ENCODE results near the gene VAMP4.
"Not testable (repeated sequence)": the region's sequence is repeated elsewhere in the genome, so short reads cannot be mapped to it uniquely, and the experiment has no call there.

Gene VAMP4

DNA sequence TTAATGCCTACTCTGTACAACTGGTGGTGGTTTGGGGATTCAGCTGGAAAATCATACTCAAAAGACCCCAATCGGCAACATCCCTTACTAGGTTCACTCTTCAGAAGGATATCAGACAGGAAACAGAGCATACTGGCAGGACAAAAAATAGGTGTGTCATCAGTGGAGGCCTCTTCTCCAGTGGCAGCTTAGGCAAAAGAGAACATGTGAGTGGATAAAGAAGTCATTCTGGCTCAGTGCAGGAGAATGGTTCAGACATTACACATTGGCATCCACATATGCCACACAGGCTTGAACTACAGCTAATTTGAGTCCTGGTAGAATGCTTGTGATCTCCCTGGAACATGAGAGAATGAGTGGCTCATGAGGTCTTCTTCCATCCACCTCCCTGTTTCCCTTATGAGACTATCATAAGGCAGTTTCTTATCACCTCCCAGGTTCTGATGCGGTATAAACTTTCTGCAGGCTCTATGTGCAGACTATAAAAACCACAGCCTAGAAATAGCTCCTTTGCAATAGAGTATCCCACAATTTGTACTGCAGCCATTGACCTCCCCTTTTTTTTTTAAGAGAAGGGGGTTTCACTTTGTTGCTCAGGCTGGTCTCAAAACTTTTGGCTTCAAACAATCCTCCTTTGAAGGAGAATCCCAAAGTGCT lies 24.7 kb downstream of the VAMP4 start:
- Histone ChIP-seq H3K36me3 (ENCODE audit: control insufficient read depth, insufficient read depth, low read length) (peaks cover 2% of the 10 kb centered on the region), H3K9ac (ENCODE audit: low read length) (no peak overlapping the region), H3K4me3 (ENCODE audit: low read length) (no peak overlapping the region), H3K27ac (ENCODE audit: low read depth, low read length) (no peak overlapping the region), H3K4me1 (ENCODE audit: control insufficient read depth, insufficient read depth, low read length) (peaks cover 4% of the 10 kb centered on the region), H3K27me3 (ENCODE audit: control insufficient read depth, insufficient read depth, low read length) (no peaks in the 10 kb centered on the region)

DNA sequence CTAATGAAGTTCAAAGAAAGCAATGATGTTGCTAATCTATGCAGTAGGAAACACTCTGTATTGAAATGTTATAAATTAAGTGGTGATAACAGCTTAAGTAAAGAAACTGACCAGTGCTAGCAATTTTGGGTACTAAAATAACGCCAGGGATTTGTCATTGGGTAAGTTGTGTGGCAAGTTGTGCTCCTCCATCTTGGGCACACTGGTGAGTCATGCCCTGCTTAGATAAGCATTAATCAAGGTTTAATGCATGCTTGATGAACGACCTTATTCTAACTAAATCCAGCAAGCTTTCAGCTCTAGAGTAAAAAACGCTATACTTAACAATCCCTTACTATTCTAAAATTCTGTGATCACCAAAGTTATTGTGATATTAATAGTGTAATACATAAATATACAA lies 25.2 kb downstream of the VAMP4 start:
- H3K27me3 ChIP-seq (ENCODE audit: control insufficient read depth, insufficient read depth, low read length), result no peaks in the 10 kb centered on the region
- H3K27ac ChIP-seq (ENCODE audit: low read depth, low read length), result no peak overlapping the region
- no peak overlapping the region for H3K9ac ChIP-seq (ENCODE audit: low read length)
- no peak overlapping the region for H3K4me3 ChIP-seq (ENCODE audit: low read length)
- H3K4me1 ChIP-seq (ENCODE audit: control insufficient read depth, insufficient read depth, low read length), result peaks cover 4% of the 10 kb centered on the region
- peaks cover 2% of the 10 kb centered on the region for H3K36me3 ChIP-seq (ENCODE audit: control insufficient read depth, insufficient read depth, low read length)

DNA sequence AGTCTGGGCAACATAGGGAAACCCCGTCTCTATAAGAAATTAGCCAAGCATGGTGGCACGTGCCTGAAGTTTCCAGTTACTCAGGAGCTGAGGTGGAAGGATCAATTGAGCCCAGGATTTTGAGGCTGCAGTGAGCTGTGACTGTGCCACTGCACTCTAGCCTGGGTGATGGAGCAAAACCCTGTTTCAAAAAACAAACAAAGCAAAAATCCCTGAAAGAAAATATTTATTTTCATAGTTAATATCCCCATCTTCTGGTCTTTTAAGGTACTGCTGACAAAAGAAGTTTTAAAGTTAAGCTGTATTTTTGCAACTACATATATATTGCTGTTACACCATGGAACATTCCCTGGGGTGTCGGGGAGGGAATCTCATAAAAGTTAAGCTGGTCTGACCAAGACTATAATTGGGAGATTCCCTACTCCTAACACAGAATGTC lies 26.0 kb downstream of the VAMP4 start:
- no peaks in the 10 kb centered on the region for H3K27me3 ChIP-seq (ENCODE audit: control insufficient read depth, insufficient read depth, low read length)
- no peak overlapping the region for H3K4me3 ChIP-seq (ENCODE audit: low read length)
- H3K27ac ChIP-seq (ENCODE audit: low read depth, low read length), result no peak overlapping the region
- no peak overlapping the region for H3K9ac ChIP-seq (ENCODE audit: low read length)
- H3K4me1 ChIP-seq (ENCODE audit: control insufficient read depth, insufficient read depth, low read length), result peaks cover 4% of the 10 kb centered on the region
- H3K36me3 ChIP-seq (ENCODE audit: control insufficient read depth, insufficient read depth, low read length), result peaks cover 2% of the 10 kb centered on the region

DNA sequence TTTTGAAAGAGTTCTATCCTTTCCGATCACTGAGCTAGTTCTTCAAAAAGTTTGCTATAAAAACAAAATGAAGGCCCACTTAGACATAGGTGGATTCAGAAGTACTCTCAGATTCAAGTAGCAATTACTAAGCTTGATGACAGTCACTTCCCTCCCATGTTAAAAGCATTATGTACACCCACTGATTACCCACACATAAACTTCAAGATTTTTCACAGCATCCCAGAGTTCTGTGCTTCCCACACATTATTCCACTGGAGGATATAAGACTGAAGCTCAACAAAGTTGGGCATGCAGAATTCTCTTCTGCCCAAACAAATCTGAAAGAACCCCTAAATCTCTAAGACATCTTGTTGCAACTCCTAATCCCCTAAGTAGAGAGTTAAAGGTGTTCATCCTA lies 29.5 kb downstream of the VAMP4 start:
- H3K27me3 ChIP-seq (ENCODE audit: control insufficient read depth, insufficient read depth, low read length), result no peaks in the 10 kb centered on the region
- no peak overlapping the region for H3K9ac ChIP-seq (ENCODE audit: low read length)
- H3K27ac ChIP-seq (ENCODE audit: low read depth, low read length), result no peak overlapping the region
- H3K36me3 ChIP-seq (ENCODE audit: control insufficient read depth, insufficient read depth, low read length), result peaks cover 5% of the 10 kb centered on the region
- no peak overlapping the region for H3K4me3 ChIP-seq (ENCODE audit: low read length)
- H3K4me1 ChIP-seq (ENCODE audit: control insufficient read depth, insufficient read depth, low read length), result peaks cover 4% of the 10 kb centered on the region

DNA sequence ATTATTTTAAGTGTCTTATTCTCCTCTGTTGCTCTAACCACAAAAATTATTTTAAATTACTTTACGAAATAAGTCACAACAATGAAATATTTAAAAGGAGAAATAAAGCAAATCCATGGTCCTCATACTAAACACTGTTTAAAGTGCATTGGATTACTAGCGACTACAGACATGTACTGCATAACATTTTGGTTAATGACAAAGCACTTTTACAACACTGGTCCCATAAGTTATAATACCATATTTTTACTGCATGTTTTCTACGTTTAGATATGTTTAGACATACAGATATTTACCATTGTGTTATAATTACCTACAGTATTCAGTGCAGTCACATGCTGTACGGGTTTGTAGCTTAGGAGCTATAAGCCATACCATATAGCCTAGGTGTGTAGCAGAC lies 30.2 kb downstream of the VAMP4 start:
- Histone ChIP-seq H3K4me1 (ENCODE audit: control insufficient read depth, insufficient read depth, low read length) (peaks cover 4% of the 10 kb centered on the region), H3K4me3 (ENCODE audit: low read length) (no peak overlapping the region), H3K9ac (ENCODE audit: low read length) (no peak overlapping the region), H3K27ac (ENCODE audit: low read depth, low read length) (no peak overlapping the region), H3K27me3 (ENCODE audit: control insufficient read depth, insufficient read depth, low read length) (no peaks in the 10 kb centered on the region), H3K36me3 (ENCODE audit: control insufficient read depth, insufficient read depth, low read length) (peaks cover 5% of the 10 kb centered on the region)

DNA sequence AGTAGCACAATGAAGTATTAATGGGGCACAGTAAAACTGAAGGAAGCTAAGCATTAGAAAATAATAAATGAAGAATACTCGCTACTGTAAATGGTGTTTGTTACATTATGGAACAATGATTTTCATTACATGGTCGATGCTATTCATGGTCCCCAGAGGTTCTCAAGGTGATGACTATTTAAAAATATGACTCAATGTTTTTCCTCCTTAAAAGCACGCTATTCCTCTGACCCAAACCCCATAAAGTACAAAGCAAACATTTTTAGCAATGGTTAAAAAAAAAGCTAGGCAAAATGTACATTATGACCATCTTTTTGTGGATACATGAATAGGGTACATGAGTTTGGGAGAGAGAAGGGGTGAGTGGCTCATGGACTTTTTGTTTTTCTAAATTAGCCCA lies 34.3 kb downstream of the VAMP4 start:
- Histone ChIP-seq H3K4me1 (ENCODE audit: control insufficient read depth, insufficient read depth, low read length) (no peaks in the 10 kb centered on the region), H3K4me3 (ENCODE audit: low read length) (no peak overlapping the region), H3K9ac (ENCODE audit: low read length) (no peak overlapping the region), H3K36me3 (ENCODE audit: control insufficient read depth, insufficient read depth, low read length) (peaks cover 5% of the 10 kb centered on the region), H3K27me3 (ENCODE audit: control insufficient read depth, insufficient read depth, low read length) (no peaks in the 10 kb centered on the region), H3K27ac (ENCODE audit: low read depth, low read length) (no peak overlapping the region)

DNA sequence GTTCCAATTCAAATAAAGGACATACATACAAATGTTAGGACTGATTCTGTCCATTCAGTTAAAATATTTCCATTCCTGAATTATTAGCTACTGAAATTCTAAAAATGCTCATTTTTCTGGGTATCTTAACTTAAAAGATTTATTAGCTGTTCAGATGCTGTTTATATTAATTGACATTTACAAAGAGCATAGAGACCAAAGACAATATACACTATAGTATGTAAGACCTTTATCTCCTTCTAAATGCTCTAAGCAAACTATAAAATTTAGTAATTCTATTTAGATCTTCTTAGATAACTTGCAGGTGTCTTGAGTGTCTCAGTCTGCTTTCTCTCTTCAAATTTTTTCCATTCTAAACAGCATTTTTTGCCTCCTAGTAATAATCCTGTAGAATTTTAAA lies 39.3 kb downstream of the VAMP4 start:
- Histone ChIP-seq H3K4me3 (ENCODE audit: low read length) (no peak overlapping the region), H3K9ac (ENCODE audit: low read length) (no peak overlapping the region), H3K27me3 (ENCODE audit: control insufficient read depth, insufficient read depth, low read length) (no peaks in the 10 kb centered on the region), H3K4me1 (ENCODE audit: control insufficient read depth, insufficient read depth, low read length) (no peaks in the 10 kb centered on the region), H3K36me3 (ENCODE audit: control insufficient read depth, insufficient read depth, low read length) (peaks cover 3% of the 10 kb centered on the region), H3K27ac (ENCODE audit: low read depth, low read length) (no peak overlapping the region)

DNA sequence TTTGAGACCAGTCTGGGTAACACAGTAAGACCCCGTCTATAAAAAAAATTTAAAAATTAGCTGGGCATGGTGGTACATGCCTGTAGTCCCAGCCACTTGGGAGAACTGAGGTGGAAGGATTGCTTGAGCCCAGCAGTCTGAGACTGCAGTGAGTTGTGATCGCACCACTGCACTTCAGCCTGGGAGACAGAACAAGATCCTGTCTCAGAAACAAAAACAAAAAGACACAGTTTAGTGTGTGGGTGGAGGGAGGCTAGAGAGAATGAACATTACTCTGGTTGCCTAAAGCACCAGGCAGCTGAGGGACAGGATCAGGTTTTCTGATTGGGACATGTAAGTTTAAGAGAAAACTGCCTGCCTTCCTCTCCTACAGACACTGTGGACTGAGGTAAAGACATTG lies 42.3 kb downstream of the VAMP4 start:
- no peak overlapping the region for H3K4me3 ChIP-seq (ENCODE audit: low read length)
- H3K4me1 ChIP-seq (ENCODE audit: control insufficient read depth, insufficient read depth, low read length), result no peaks in the 10 kb centered on the region
- no peak overlapping the region for H3K9ac ChIP-seq (ENCODE audit: low read length)
- no peaks in the 10 kb centered on the region for H3K27me3 ChIP-seq (ENCODE audit: control insufficient read depth, insufficient read depth, low read length)
- no peaks in the 10 kb centered on the region for H3K36me3 ChIP-seq (ENCODE audit: control insufficient read depth, insufficient read depth, low read length)
- H3K27ac ChIP-seq (ENCODE audit: low read depth, low read length), result no peak overlapping the region

DNA sequence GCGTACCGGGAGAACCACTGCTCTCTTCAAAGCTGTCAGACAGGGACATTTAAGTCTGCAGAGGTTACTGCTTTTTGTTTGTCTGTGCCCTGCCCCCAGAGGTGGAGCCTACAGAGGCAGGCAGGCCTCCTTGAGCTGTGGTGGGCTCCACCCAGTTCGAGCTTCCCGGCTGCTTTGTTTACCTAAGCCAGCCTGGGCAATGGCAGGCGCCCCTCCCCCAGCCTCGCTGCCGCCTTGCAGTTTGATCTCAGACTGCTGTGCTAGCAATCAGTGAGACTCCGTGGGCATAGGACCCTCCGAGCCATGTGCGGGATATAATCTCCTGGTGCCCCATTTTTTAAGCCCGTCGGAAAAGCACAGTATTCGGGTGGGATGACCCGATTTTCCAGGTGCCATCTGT lies 46.1 kb downstream of the VAMP4 start:
- not testable (repeated sequence) for H3K4me1 ChIP-seq (ENCODE audit: control insufficient read depth, insufficient read depth, low read length); H3K27ac ChIP-seq (ENCODE audit: low read depth, low read length); H3K27me3 ChIP-seq (ENCODE audit: control insufficient read depth, insufficient read depth, low read length); H3K4me3 ChIP-seq (ENCODE audit: low read length); H3K9ac ChIP-seq (ENCODE audit: low read length); H3K36me3 ChIP-seq (ENCODE audit: control insufficient read depth, insufficient read depth, low read length)

DNA sequence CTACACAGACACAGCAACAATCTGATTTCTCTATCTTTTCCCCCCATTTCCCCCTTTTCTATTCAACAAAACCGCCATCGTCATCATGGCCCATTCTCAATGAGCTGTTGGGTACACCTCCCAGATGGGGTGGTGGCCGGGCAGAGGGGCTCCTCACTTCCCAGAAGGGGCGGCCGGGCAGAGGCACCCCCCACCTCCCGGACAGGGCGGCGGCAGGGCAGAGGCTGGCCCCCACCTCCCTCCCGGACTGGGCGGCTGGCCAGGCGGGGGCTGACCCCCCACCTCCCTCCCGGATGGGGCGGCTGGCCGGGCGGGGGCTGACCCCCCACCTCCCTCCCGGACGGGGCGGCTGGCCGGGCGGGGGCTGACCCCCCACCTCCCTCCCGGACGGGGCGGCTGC lies 48.3 kb downstream of the VAMP4 start:
- not testable (repeated sequence) for H3K4me1 ChIP-seq (ENCODE audit: control insufficient read depth, insufficient read depth, low read length); H3K36me3 ChIP-seq (ENCODE audit: control insufficient read depth, insufficient read depth, low read length); H3K27me3 ChIP-seq (ENCODE audit: control insufficient read depth, insufficient read depth, low read length); H3K9ac ChIP-seq (ENCODE audit: low read length); H3K4me3 ChIP-seq (ENCODE audit: low read length); H3K27ac ChIP-seq (ENCODE audit: low read depth, low read length)

DNA sequence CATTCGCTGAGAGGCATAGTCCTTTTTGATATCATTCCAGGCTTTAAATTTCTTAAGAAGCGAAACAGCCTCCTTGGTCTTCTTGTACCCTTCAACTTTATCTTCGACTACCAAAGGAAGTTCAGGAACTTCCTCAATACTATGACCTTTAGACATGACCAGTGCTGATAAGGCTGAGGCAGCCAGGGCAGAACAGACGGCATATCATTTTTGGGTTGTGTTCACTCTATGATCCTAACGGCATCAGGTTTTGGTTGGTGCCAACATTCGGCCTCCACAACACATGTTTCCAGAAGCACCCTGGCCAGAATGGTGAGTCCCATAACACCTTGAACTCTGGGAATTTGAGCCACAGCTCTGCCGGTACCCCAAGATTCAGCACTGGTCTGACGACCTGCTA lies 58.0 kb downstream of the VAMP4 start:
- H3K9ac ChIP-seq (ENCODE audit: low read length), result no peak overlapping the region
- H3K27me3 ChIP-seq (ENCODE audit: control insufficient read depth, insufficient read depth, low read length), result no peaks in the 10 kb centered on the region
- no peak overlapping the region for H3K27ac ChIP-seq (ENCODE audit: low read depth, low read length)
- no peaks in the 10 kb centered on the region for H3K4me1 ChIP-seq (ENCODE audit: control insufficient read depth, insufficient read depth, low read length)
- no peaks in the 10 kb centered on the region for H3K36me3 ChIP-seq (ENCODE audit: control insufficient read depth, insufficient read depth, low read length)
- H3K4me3 ChIP-seq (ENCODE audit: low read length), result no peak overlapping the region

DNA sequence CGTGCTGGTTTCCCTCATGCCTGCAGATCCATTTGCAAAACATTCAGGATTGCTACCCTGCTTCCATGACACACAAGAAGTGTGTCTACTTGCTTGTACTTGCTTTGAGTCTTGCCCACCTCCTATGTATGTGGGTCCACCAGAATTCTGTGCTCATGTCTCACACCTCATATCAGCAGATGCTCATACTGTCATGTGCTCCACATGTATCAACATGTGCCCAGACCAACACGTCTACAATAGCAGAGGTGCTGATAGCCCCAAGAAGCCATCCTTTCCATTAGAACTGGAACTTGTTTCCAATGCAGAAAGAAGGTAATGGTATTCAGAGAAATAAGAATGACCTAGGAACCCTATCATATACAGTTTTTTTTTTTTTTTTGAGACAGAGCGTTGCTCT lies 61.5 kb downstream of the VAMP4 start:
- peaks cover 3% of the 10 kb centered on the region for H3K4me1 ChIP-seq (ENCODE audit: control insufficient read depth, insufficient read depth, low read length)
- no peak overlapping the region for H3K4me3 ChIP-seq (ENCODE audit: low read length)
- H3K36me3 ChIP-seq (ENCODE audit: control insufficient read depth, insufficient read depth, low read length), result no peaks in the 10 kb centered on the region
- no peak overlapping the region for H3K9ac ChIP-seq (ENCODE audit: low read length)
- no peak overlapping the region for H3K27ac ChIP-seq (ENCODE audit: low read depth, low read length)
- no peaks in the 10 kb centered on the region for H3K27me3 ChIP-seq (ENCODE audit: control insufficient read depth, insufficient read depth, low read length)

DNA sequence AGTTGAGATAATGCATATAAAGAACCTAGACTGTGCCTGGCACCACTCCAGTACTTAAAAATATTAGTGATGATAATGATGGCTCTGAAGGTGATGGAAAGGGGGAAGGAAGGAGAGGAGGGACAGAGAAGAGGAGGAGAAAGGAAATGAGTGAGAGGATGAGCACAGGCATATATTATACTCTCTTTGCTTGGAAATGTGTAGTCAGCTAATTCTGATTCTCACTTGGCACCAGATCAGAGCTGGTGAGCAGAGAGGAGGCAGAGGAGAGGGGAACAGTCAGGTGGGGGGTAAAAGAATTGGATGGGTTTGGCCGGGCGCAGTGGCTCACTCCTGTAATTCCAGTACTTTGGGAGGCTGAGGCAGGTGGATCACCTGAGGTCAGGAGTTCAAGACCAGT lies 65.0 kb downstream of the VAMP4 start:
- H3K9ac ChIP-seq (ENCODE audit: low read length), result no peak overlapping the region
- no peaks in the 10 kb centered on the region for H3K36me3 ChIP-seq (ENCODE audit: control insufficient read depth, insufficient read depth, low read length)
- no peak overlapping the region for H3K27ac ChIP-seq (ENCODE audit: low read depth, low read length)
- H3K4me3 ChIP-seq (ENCODE audit: low read length), result no peak overlapping the region
- peaks cover 6% of the 10 kb centered on the region for H3K4me1 ChIP-seq (ENCODE audit: control insufficient read depth, insufficient read depth, low read length)
- H3K27me3 ChIP-seq (ENCODE audit: control insufficient read depth, insufficient read depth, low read length), result no peaks in the 10 kb centered on the region
